ENCODE results near the gene CKM.

- no peak for TF ChIP-seq CTCF (IDR thresholded peaks at IDR 0.05)
- no peak for TF ChIP-seq POLR2AphosphoS5 (IDR thresholded peaks at IDR 0.05)
Measured at GRCh38 chr19:45352062-45352461, 29.4 kb upstream of the CKM start.
